Astrocyte (in vitro differentiated cells and primary cell): ENCODE results near the gene VEZT. TPM values are rescaled to one million over a fixed set of nuclear protein-coding genes. Genes with fewer than 3 reads are reported as not detected.
A peak's percentile ranks its signal among the peaks of the same experiment; 100 is the strongest.

Experiments used
- DNase-seq: peaks from one replicate; pipeline ENCODE4 v3.0.0-alpha.2; 2010; ENCODE audit warnings: low read depth
- FAIRE-seq: peaks from 2 replicates; lab custom pipeline; 2011; peaks lifted over from hg19 to GRCh38; lab: Jason Lieb, UNC
- H2AFZ ChIP-seq: 2 replicates; pipeline ENCODE4 v1.6.0; 2012; ENCODE audit warnings: low read depth, low read length, inconsistent platforms
- H3K27ac ChIP-seq: 2 replicates; pipeline ENCODE4 v1.5.1; 2011; ENCODE audit warnings: low read depth, low read length, inconsistent platforms
- H3K27me3 ChIP-seq: 2 replicates; pipeline ENCODE4 v1.6.0; 2011; ENCODE audit warnings: low read length, inconsistent platforms; ENCODE audit not compliant: insufficient read depth
- H3K36me3 ChIP-seq: 2 replicates; pipeline ENCODE4 v1.5.1; 2011; ENCODE audit warnings: low read length, inconsistent platforms; ENCODE audit not compliant: insufficient read depth
- H3K4me1 ChIP-seq: 2 replicates; pipeline ENCODE4 v1.5.1; 2011; ENCODE audit warnings: low read length, inconsistent platforms; ENCODE audit not compliant: insufficient read depth
- H3K4me2 ChIP-seq: 2 replicates; pipeline ENCODE4 v1.6.0; 2012; ENCODE audit warnings: low read length, inconsistent platforms
- H3K4me3 ChIP-seq: 2 replicates; pipeline ENCODE4 v1.5.1; 2011; ENCODE audit warnings: low read depth, mild to moderate bottlenecking, low read length, inconsistent platforms; ENCODE audit not compliant: insufficient read depth
- H3K79me2 ChIP-seq: 2 replicates; pipeline ENCODE4 v1.6.0; 2012; ENCODE audit warnings: mild to moderate bottlenecking, low read length, inconsistent platforms; ENCODE audit not compliant: insufficient read depth
- H3K9ac ChIP-seq: 2 replicates; pipeline ENCODE4 v1.6.0; 2012; ENCODE audit warnings: mild to moderate bottlenecking, low read length, inconsistent platforms
- H3K9me3 ChIP-seq: 2 replicates; pipeline ENCODE4 v1.5.1; 2012; ENCODE audit warnings: low read depth, mild to moderate bottlenecking, low read length, inconsistent platforms; ENCODE audit not compliant: insufficient read depth
- H4K20me1 ChIP-seq: 2 replicates; pipeline ENCODE4 v1.6.0; 2012; ENCODE audit warnings: low read length, inconsistent platforms; ENCODE audit not compliant: insufficient read depth
- H3K27ac Mint-ChIP-seq: one replicate; pipeline ENCODE4 v1.8.0; 2021; ENCODE audit warnings: mild to moderate bottlenecking, mixed read lengths; ENCODE audit not compliant: unreplicated experiment
- H3K27me3 Mint-ChIP-seq: one replicate; pipeline ENCODE4 v1.8.0; 2021; ENCODE audit warnings: low read depth, mixed read lengths; ENCODE audit not compliant: unreplicated experiment
- H3K36me3 Mint-ChIP-seq: one replicate; pipeline ENCODE4 v1.8.0; 2021; ENCODE audit warnings: low read depth, mixed read lengths; ENCODE audit not compliant: unreplicated experiment
- H3K4me1 Mint-ChIP-seq: one replicate; pipeline ENCODE4 v1.8.0; 2021; ENCODE audit warnings: low read depth, mixed read lengths; ENCODE audit not compliant: unreplicated experiment
- H3K4me3 Mint-ChIP-seq: one replicate; pipeline ENCODE4 v1.8.0; 2021; ENCODE audit warnings: mild to moderate bottlenecking, moderate library complexity, mixed read lengths; ENCODE audit not compliant: unreplicated experiment
- H3K9me3 Mint-ChIP-seq: one replicate; pipeline ENCODE4 v1.8.0; 2021; ENCODE audit warnings: mild to moderate bottlenecking, mixed read lengths; ENCODE audit not compliant: unreplicated experiment
- CTCF ChIP-seq: IDR thresholded peaks from 2 replicates; pipeline ENCODE4 v1.5.1; 2011; ENCODE audit warnings: low read depth, mild to moderate bottlenecking, inconsistent platforms, low read length, moderate library complexity; ENCODE audit not compliant: insufficient read depth
- EZH2 ChIP-seq: IDR thresholded peaks from 2 replicates; pipeline ENCODE4 v1.6.1; 2012; ENCODE audit warnings: mild to moderate bottlenecking, low read length, inconsistent platforms; ENCODE audit not compliant: insufficient read depth
- total RNA-seq: library from RNA; stranded (reverse); gene quantifications from 2 replicates; pipeline ENCODE4 v1.2.1, GENCODE V29; 2021

VEZT gene
- total RNA-seq, 1 donor from 2014 or later = 106 TPM

GRCh38 chr12:95325501-95325900, 107.9 kb downstream of the VEZT start:
- H3K27ac Mint-ChIP-seq = no peak overlapping the region
- H3K4me1 ChIP-seq = no peaks in the 10 kb centered on the region
- no peak overlapping the region for H3K9ac ChIP-seq
- no peaks in the 10 kb centered on the region for H4K20me1 ChIP-seq
- no peaks in the 10 kb centered on the region for H3K27me3 Mint-ChIP-seq
- H3K9me3 ChIP-seq = no peaks in the 10 kb centered on the region
- H3K4me3 Mint-ChIP-seq = no peak overlapping the region
- H3K79me2 ChIP-seq = no peaks in the 10 kb centered on the region
- FAIRE-seq (no peak), DNase-seq (no peak)
- H3K4me3 ChIP-seq = no peak overlapping the region
- H3K27me3 ChIP-seq = no peaks in the 10 kb centered on the region
- no peak overlapping the region for H2AFZ ChIP-seq
- no peak overlapping the region for H3K4me2 ChIP-seq
- no peak for TF ChIP-seq EZH2
- no peak for TF ChIP-seq CTCF
- no peaks in the 10 kb centered on the region for H3K36me3 Mint-ChIP-seq
- H3K9me3 Mint-ChIP-seq = no peaks in the 10 kb centered on the region
- no peaks in the 10 kb centered on the region for H3K36me3 ChIP-seq
- no peaks in the 10 kb centered on the region for H3K4me1 Mint-ChIP-seq
- H3K27ac ChIP-seq = no peak overlapping the region

- TF ChIP-seq EZH2 (no peak), CTCF (no peak)
- Histone ChIP-seq H4K20me1 (no peaks in the 10 kb centered on the region), H3K4me3 (no peak overlapping the region), H3K27ac (no peak overlapping the region), H3K27me3 (no peaks in the 10 kb centered on the region), H2AFZ (no peak overlapping the region), H3K36me3 (no peaks in the 10 kb centered on the region), H3K9ac (no peak overlapping the region), H3K9me3 (no peaks in the 10 kb centered on the region), H3K4me2 (no peak overlapping the region), H3K4me1 (no peaks in the 10 kb centered on the region), H3K79me2 (no peaks in the 10 kb centered on the region)
- DNase-seq (peak; percentile 73), FAIRE-seq (peak; percentile 45)
- H3K36me3 Mint-ChIP-seq = no peaks in the 10 kb centered on the region
- peaks cover 4% of the 10 kb centered on the region for H3K4me1 Mint-ChIP-seq
- no peak overlapping the region for H3K27ac Mint-ChIP-seq
- H3K27me3 Mint-ChIP-seq = no peaks in the 10 kb centered on the region
- no peaks in the 10 kb centered on the region for H3K9me3 Mint-ChIP-seq
- no peak overlapping the region for H3K4me3 Mint-ChIP-seq
Observed at GRCh38 chr12:95326445-95326844, 108.8 kb downstream of the VEZT start.

GRCh38 chr12:95326855-95327254, 109.2 kb downstream of the VEZT start:
- no peaks in the 10 kb centered on the region for H3K27me3 Mint-ChIP-seq
- no peaks in the 10 kb centered on the region for H3K4me1 ChIP-seq
- no peaks in the 10 kb centered on the region for H3K79me2 ChIP-seq
- H3K36me3 Mint-ChIP-seq = no peaks in the 10 kb centered on the region
- H3K4me3 Mint-ChIP-seq = no peak overlapping the region
- no peak overlapping the region for H2AFZ ChIP-seq
- FAIRE-seq = peak; percentile 20
- H3K9me3 ChIP-seq = no peaks in the 10 kb centered on the region
- no peak for DNase-seq
- H3K27ac ChIP-seq = no peak overlapping the region
- no peaks in the 10 kb centered on the region for H3K9me3 Mint-ChIP-seq
- H4K20me1 ChIP-seq = no peaks in the 10 kb centered on the region
- H3K27me3 ChIP-seq = no peaks in the 10 kb centered on the region
- H3K36me3 ChIP-seq = no peaks in the 10 kb centered on the region
- no peak for TF ChIP-seq EZH2
- no peak for TF ChIP-seq CTCF
- H3K4me3 ChIP-seq = no peak overlapping the region
- H3K27ac Mint-ChIP-seq = no peak overlapping the region
- H3K4me2 ChIP-seq = no peak overlapping the region
- H3K9ac ChIP-seq = no peak overlapping the region
- peaks cover 4% of the 10 kb centered on the region for H3K4me1 Mint-ChIP-seq
